WTC11 (cell line): ENCODE measurements around the gene CTDSP2. TPM values are rescaled to one million over a fixed set of nuclear protein-coding genes. Genes with fewer than 3 reads are reported as not detected.

Experiments
- ATAC-seq: fragments of 200-7000 bp; cut with Tn5 transposase; 2 replicates; pipeline ENCODE4 v1.10.0; 2021; ENCODE audit warnings: mild to moderate bottlenecking, moderate library complexity
- CTCF ChIA-PET: fragments of 300-600 bp; sonication (Branson Sonifier 250); formaldehyde crosslinking; loops from one replicate; lab custom pipeline; 2021; ENCODE audit warnings: antibody characterized with exemption; lab: Charles Lee
- POLR2A ChIA-PET: fragments of 350-600 bp; sonication (Branson Sonifier 250); formaldehyde crosslinking; loops from one replicate; lab custom pipeline; 2021; ENCODE audit warnings: antibody characterized with exemption; lab: Charles Lee
- DNase-seq: peaks from one replicate; pipeline ENCODE4 v3.0.0; 2021; ENCODE audit warnings: low spot score
- H3K27ac Mint-ChIP-seq: 2 replicates; pipeline ENCODE4 v1.8.0; 2021; ENCODE audit warnings: mixed read lengths
- H3K27me3 Mint-ChIP-seq: 2 replicates; pipeline ENCODE4 v1.8.0; 2021; ENCODE audit warnings: low read depth, mild to moderate bottlenecking, moderate library complexity, mixed read lengths
- H3K36me3 Mint-ChIP-seq: 2 replicates; pipeline ENCODE4 v1.8.0; 2021; ENCODE audit warnings: mixed read lengths
- H3K4me1 Mint-ChIP-seq: 2 replicates; pipeline ENCODE4 v1.8.0; 2022; ENCODE audit warnings: mixed read lengths
- H3K4me3 Mint-ChIP-seq: 2 replicates; pipeline ENCODE4 v1.8.0; 2021; ENCODE audit warnings: mild to moderate bottlenecking, moderate library complexity, mixed read lengths
- H3K9me3 Mint-ChIP-seq: 2 replicates; pipeline ENCODE4 v1.8.0; 2021; ENCODE audit warnings: mixed read lengths
- ATF1 ChIP-seq: sonication (generic); formaldehyde crosslinking; IDR thresholded peaks from 2 replicates; pipeline ENCODE4 v1.8.1; 2023; ENCODE audit warnings: mild to moderate bottlenecking, moderate library complexity, missing genetic modification reagents
- ELF4 ChIP-seq: sonication (generic); formaldehyde crosslinking; IDR thresholded peaks from 2 replicates; pipeline ENCODE4 v1.8.1; 2022; ENCODE audit warnings: low read depth, mild to moderate bottlenecking, moderate library complexity, missing genetic modification reagents
- FOXK1 ChIP-seq: sonication (generic); formaldehyde crosslinking; IDR thresholded peaks from 2 replicates; pipeline ENCODE4 v1.8.0; 2022; ENCODE audit warnings: mild to moderate bottlenecking, moderate library complexity, missing genetic modification reagents
- GRHL2 ChIP-seq: fragments of 250-450 bp; sonication (Bioruptor Pico); IDR thresholded peaks from 2 replicates; pipeline ENCODE4 v1.8.0; 2022; ENCODE audit warnings: mild to moderate bottlenecking, moderate library complexity; ENCODE audit not compliant: insufficient replicate concordance, severe bottlenecking
- HMGA2 ChIP-seq: fragments of 250-450 bp; sonication (Bioruptor Pico); IDR thresholded peaks from 2 replicates; pipeline ENCODE4 v1.4.0; 2021; ENCODE audit warnings: mild to moderate bottlenecking, moderate library complexity
- NR1H2 ChIP-seq: sonication (generic); formaldehyde crosslinking; IDR thresholded peaks from 2 replicates; pipeline ENCODE4 v1.9.0; 2021; ENCODE audit warnings: mild to moderate bottlenecking, moderate library complexity, missing genetic modification reagents
- NR2C2 ChIP-seq: sonication (generic); formaldehyde crosslinking; IDR thresholded peaks from 2 replicates; pipeline ENCODE4 v1.8.0; 2022; ENCODE audit warnings: mild to moderate bottlenecking, missing genetic modification reagents
- NR3C1 ChIP-seq: sonication (generic); formaldehyde crosslinking; conservative IDR thresholded peaks from 2 replicates; pipeline ENCODE4 v1.8.1; 2023; ENCODE audit warnings: low read depth, mild to moderate bottlenecking, missing genetic modification reagents
- OVOL2 ChIP-seq: fragments of 250-450 bp; sonication (Bioruptor Pico); IDR thresholded peaks from 2 replicates; pipeline ENCODE4 v1.9.0; 2021; ENCODE audit warnings: mild to moderate bottlenecking, borderline replicate concordance
- SMAD3 ChIP-seq: sonication (generic); formaldehyde crosslinking; IDR thresholded peaks from 2 replicates; pipeline ENCODE4 v1.8.0; 2022; ENCODE audit warnings: missing genetic modification reagents, mild to moderate bottlenecking, borderline replicate concordance
- TEAD1 ChIP-seq: sonication (generic); formaldehyde crosslinking; IDR thresholded peaks from 2 replicates; pipeline ENCODE4 v1.8.0; 2022; ENCODE audit warnings: mild to moderate bottlenecking, missing genetic modification reagents
- ZBTB21 ChIP-seq: sonication (generic); formaldehyde crosslinking; IDR thresholded peaks from 2 replicates; pipeline ENCODE4 v1.8.1; 2023; ENCODE audit warnings: mild to moderate bottlenecking, missing genetic modification reagents, borderline replicate concordance
- ZNF121 ChIP-seq: sonication (generic); formaldehyde crosslinking; IDR thresholded peaks from 2 replicates; pipeline ENCODE4 v1.8.0; 2023; ENCODE audit warnings: missing genetic modification reagents
- ZNF219 ChIP-seq: sonication (generic); formaldehyde crosslinking; IDR thresholded peaks from 2 replicates; pipeline ENCODE4 v1.8.0; 2023; ENCODE audit warnings: missing genetic modification reagents, mild to moderate bottlenecking, borderline replicate concordance
- ZNF396 ChIP-seq: fragments of 250-450 bp; sonication (Bioruptor Pico); IDR thresholded peaks from 2 replicates; pipeline ENCODE4 v1.8.0; 2021; ENCODE audit warnings: mild to moderate bottlenecking, moderate library complexity, borderline replicate concordance
- ZNF423 ChIP-seq: fragments of 250-450 bp; sonication (Bioruptor Pico); IDR thresholded peaks from 2 replicates; pipeline ENCODE4 v2.1.2; 2022; ENCODE audit warnings: mild to moderate bottlenecking, moderate library complexity
- total RNA-seq: library from RNA; stranded (reverse); gene quantifications from 3 replicates; pipeline ENCODE4 v1.2.3, GENCODE V29; 2021
- TF ChIP-seq, protein P1 (sequence below): sonication (generic); formaldehyde crosslinking; IDR thresholded peaks from 2 replicates; pipeline ENCODE4 v1.8.0; 2022; ENCODE audit warnings: missing genetic modification reagents
- TF ChIP-seq, protein P2 (sequence below): sonication (generic); formaldehyde crosslinking; IDR thresholded peaks from 2 replicates; pipeline ENCODE4 v1.8.0; 2023; ENCODE audit warnings: mild to moderate bottlenecking, missing genetic modification reagents
- TF ChIP-seq, protein P3 (sequence below): sonication (generic); formaldehyde crosslinking; conservative IDR thresholded peaks from 2 replicates; pipeline ENCODE4 v1.8.1; 2023; ENCODE audit warnings: mild to moderate bottlenecking, low read depth, missing genetic modification reagents, moderate library complexity
- TF ChIP-seq, protein P4 (sequence below): sonication (generic); formaldehyde crosslinking; IDR thresholded peaks from 2 replicates; pipeline ENCODE4 v1.8.0; 2022; ENCODE audit warnings: mild to moderate bottlenecking, missing genetic modification reagents

CTDSP2 gene
- total RNA-seq, 1 experiment from 2014 or later = 122 TPM

DNA sequence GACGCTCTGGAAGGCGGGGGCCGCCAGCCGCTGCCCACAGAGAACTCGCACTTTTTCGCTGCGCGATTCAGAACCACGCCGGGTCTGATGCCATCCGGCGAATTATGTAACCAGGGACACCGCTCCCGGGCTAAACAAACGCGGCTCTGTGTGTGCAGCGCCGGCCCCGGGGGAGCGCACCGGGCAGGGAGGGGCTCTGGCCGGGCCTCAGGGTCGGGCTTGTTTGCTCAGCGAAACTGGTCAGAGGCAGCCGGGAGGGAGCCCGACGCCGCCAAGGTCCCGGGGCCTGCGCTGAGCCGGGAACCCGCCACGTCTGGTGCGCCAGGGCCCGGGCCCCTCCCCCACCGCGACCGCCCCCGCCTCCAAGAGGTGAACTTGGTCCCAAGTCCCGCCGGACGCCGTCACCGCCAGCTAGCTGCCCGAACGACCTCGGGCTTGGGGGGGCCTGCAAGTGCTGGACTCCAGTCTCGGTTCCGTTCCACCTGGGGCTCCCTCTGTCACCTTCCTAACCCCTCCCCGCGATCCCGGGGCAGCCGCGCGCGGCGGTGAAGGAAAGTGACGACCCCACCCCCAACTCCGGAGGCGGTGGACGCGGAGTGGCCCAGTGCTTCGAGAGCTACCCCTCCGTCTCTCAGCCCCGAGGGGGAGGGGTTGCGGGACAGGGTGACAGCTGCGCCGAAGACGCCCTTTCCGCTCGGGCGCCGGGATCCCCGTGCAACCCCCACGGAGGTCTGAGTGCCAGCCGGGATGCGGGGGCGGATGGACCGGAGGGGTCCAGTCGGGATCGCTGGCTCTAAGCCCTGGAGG is 848 bp downstream of the CTDSP2 start (continued):
- TF ChIP-seq, protein P1, sequence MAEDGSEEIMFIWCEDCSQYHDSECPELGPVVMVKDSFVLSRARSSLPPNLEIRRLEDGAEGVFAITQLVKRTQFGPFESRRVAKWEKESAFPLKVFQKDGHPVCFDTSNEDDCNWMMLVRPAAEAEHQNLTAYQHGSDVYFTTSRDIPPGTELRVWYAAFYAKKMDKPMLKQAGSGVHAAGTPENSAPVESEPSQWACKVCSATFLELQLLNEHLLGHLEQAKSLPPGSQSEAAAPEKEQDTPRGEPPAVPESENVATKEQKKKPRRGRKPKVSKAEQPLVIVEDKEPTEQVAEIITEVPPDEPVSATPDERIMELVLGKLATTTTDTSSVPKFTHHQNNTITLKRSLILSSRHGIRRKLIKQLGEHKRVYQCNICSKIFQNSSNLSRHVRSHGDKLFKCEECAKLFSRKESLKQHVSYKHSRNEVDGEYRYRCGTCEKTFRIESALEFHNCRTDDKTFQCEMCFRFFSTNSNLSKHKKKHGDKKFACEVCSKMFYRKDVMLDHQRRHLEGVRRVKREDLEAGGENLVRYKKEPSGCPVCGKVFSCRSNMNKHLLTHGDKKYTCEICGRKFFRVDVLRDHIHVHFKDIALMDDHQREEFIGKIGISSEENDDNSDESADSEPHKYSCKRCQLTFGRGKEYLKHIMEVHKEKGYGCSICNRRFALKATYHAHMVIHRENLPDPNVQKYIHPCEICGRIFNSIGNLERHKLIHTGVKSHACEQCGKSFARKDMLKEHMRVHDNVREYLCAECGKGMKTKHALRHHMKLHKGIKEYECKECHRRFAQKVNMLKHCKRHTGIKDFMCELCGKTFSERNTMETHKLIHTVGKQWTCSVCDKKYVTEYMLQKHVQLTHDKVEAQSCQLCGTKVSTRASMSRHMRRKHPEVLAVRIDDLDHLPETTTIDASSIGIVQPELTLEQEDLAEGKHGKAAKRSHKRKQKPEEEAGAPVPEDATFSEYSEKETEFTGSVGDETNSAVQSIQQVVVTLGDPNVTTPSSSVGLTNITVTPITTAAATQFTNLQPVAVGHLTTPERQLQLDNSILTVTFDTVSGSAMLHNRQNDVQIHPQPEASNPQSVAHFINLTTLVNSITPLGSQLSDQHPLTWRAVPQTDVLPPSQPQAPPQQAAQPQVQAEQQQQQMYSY (CRISPR knock-in tag) = no peak; the same call in 1 of the 2 replicates
- TF ChIP-seq ELF4 = no peak

DNA sequence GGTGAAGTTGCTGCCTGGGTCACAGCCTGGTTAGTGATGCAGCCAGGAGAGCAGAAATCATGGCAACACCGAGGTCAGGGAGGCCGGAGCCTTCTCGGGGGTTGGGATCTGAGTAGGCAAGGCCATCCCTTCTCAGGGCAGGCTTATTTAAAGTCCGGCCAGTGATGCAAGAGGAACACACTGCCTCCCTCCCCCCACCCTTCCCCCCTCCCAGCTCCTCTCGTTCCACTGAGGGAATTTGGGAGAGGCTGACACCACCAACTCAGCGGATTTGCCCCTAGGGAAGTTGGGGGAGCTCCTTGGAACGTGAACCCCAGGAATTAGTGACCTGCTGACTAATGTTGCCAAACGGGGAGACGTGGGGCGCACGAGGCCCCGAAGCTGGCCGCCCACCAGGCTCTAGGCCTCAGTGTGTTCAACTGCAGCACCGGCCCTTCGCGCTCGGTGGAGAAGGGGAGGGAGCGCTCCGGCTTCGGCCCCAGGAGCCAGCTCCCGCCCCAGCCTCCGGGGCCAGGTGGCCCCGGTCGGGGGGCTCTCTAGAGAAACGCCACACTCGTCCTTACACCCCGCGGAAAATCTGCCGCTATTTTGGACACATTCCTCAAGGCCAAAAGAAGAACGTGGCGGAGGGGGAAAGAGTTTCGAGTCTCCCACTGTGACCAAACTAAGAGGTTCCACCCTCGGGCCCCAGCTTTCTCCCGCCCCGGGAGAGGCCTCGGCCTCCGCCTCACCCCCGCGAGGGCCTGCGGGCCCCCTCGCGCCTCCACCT is 1.6 kb downstream of the CTDSP2 start:
- Mint-ChIP-seq H3K27me3 (peaks cover 4% of the 10 kb centered on the region), H3K27ac (peak overlapping the region; percentile 97), H3K9me3 (no peaks in the 10 kb centered on the region), H3K4me3 (peak overlapping the region; percentile 69), H3K4me1 (peaks cover 59% of the 10 kb centered on the region), H3K36me3 (no peaks in the 10 kb centered on the region)
- ATAC-seq (peak; percentile 19), DNase-seq (peak; percentile 69)
- ChIA-PET CTCF (interaction anchor here (0.6 to 4.3 kb wide), 10 partner anchors 7 to 88 kb away, joined by 3 to 26 read pairs (median 4); no protein-coding TSS in a partner anchor), POLR2A (interaction anchor here (0.7 to 6.9 kb wide), 9 partner anchors 9 to 79 kb away, joined by 3 to 134 read pairs (median 9); no protein-coding TSS in a partner anchor)
- no peak for TF ChIP-seq OVOL2 (CRISPR knock-in tag)
- TF ChIP-seq NR1H2 (CRISPR knock-in tag) = no peak
- TF ChIP-seq NR3C1 (CRISPR knock-in tag) = no peak
- no peak for TF ChIP-seq ZNF121
- TF ChIP-seq ZNF219 (CRISPR knock-in tag) = no peak
- TF ChIP-seq, protein P2, sequence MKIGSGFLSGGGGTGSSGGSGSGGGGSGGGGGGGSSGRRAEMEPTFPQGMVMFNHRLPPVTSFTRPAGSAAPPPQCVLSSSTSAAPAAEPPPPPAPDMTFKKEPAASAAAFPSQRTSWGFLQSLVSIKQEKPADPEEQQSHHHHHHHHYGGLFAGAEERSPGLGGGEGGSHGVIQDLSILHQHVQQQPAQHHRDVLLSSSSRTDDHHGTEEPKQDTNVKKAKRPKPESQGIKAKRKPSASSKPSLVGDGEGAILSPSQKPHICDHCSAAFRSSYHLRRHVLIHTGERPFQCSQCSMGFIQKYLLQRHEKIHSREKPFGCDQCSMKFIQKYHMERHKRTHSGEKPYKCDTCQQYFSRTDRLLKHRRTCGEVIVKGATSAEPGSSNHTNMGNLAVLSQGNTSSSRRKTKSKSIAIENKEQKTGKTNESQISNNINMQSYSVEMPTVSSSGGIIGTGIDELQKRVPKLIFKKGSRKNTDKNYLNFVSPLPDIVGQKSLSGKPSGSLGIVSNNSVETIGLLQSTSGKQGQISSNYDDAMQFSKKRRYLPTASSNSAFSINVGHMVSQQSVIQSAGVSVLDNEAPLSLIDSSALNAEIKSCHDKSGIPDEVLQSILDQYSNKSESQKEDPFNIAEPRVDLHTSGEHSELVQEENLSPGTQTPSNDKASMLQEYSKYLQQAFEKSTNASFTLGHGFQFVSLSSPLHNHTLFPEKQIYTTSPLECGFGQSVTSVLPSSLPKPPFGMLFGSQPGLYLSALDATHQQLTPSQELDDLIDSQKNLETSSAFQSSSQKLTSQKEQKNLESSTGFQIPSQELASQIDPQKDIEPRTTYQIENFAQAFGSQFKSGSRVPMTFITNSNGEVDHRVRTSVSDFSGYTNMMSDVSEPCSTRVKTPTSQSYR (CRISPR knock-in tag) = peak; percentile 44; the same call in 1 of the 2 replicates
- TF ChIP-seq NR2C2 = no peak
- TF ChIP-seq GRHL2 = no peak
- TF ChIP-seq ZBTB21 (CRISPR knock-in tag) = no peak
- 0 out of 2 replicates have a peak, but pooled peaks have one; percentile 28 for TF ChIP-seq FOXK1 (CRISPR knock-in tag)
- TF ChIP-seq, protein P1 (CRISPR knock-in tag) = peak; percentile 29; the same call in 1 of the 2 replicates
- TF ChIP-seq ATF1 (CRISPR knock-in tag) = no peak
- no peak for TF ChIP-seq SMAD3
- TF ChIP-seq, protein P3, sequence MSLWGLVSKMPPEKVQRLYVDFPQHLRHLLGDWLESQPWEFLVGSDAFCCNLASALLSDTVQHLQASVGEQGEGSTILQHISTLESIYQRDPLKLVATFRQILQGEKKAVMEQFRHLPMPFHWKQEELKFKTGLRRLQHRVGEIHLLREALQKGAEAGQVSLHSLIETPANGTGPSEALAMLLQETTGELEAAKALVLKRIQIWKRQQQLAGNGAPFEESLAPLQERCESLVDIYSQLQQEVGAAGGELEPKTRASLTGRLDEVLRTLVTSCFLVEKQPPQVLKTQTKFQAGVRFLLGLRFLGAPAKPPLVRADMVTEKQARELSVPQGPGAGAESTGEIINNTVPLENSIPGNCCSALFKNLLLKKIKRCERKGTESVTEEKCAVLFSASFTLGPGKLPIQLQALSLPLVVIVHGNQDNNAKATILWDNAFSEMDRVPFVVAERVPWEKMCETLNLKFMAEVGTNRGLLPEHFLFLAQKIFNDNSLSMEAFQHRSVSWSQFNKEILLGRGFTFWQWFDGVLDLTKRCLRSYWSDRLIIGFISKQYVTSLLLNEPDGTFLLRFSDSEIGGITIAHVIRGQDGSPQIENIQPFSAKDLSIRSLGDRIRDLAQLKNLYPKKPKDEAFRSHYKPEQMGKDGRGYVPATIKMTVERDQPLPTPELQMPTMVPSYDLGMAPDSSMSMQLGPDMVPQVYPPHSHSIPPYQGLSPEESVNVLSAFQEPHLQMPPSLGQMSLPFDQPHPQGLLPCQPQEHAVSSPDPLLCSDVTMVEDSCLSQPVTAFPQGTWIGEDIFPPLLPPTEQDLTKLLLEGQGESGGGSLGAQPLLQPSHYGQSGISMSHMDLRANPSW (CRISPR knock-in tag) = no peak
- no peak for TF ChIP-seq TEAD1
- TF ChIP-seq HMGA2 (CRISPR knock-in tag) = no peak
- TF ChIP-seq ZNF396 (CRISPR knock-in tag) = no peak
- TF ChIP-seq, protein P4, sequence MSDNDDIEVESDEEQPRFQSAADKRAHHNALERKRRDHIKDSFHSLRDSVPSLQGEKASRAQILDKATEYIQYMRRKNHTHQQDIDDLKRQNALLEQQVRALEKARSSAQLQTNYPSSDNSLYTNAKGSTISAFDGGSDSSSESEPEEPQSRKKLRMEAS = 0 out of 2 replicates have a peak, but pooled peaks have one; percentile 24
- no peak for TF ChIP-seq ZNF423
